Mesenchymal stem cell (in vitro differentiated cells and primary cell): ENCODE measurements around the gene OR9Q1.

Source experiments
- DNase-seq: peaks from one replicate; pipeline ENCODE4 v3.0.0-alpha.2; 2013
- H2AFZ ChIP-seq: one replicate; pipeline ENCODE4 v1.6.1; 2013; ENCODE audit warnings: low read depth, mild to moderate bottlenecking, control low read depth, inconsistent platforms, low read length, moderate library complexity
- H2AK5ac ChIP-seq: 2 replicates; pipeline ENCODE4 v1.6.1; 2013; ENCODE audit warnings: low read length, moderate library complexity, mild to moderate bottlenecking, inconsistent platforms; ENCODE audit not compliant: severe bottlenecking
- H2BK120ac ChIP-seq: one replicate; pipeline ENCODE4 v1.6.1; 2013; ENCODE audit warnings: low read depth, mild to moderate bottlenecking, inconsistent platforms, low read length, moderate library complexity
- H2BK12ac ChIP-seq, 2 experiments: one replicate each; pipeline ENCODE4 v1.6.1; 2013; ENCODE audit warnings: inconsistent platforms in 2 of 2, low read length in 2 of 2, mild to moderate bottlenecking in 2 of 2, moderate library complexity in 2 of 2, control low read depth in 1 of 2
- H2BK15ac ChIP-seq: one replicate; pipeline ENCODE4 v1.6.1; 2013; ENCODE audit warnings: mild to moderate bottlenecking, low read depth, inconsistent platforms; ENCODE audit not compliant: poor library complexity, severe bottlenecking
- H2BK5ac ChIP-seq: 2 replicates; pipeline ENCODE4 v1.6.1; 2013; ENCODE audit warnings: low read depth, mild to moderate bottlenecking, low read length, control low read depth, inconsistent platforms; ENCODE audit not compliant: poor library complexity, severe bottlenecking
- H3K14ac ChIP-seq, 2 experiments: one replicate each; pipeline ENCODE4 v1.6.1; 2013; ENCODE audit warnings: inconsistent platforms in 2 of 2, low read length in 2 of 2, control low read depth in 1 of 2, mild to moderate bottlenecking in 1 of 2, moderate library complexity in 1 of 2
- H3K18ac ChIP-seq, 2 experiments: one replicate each; pipeline ENCODE4 v1.6.1; 2013; ENCODE audit warnings: inconsistent platforms in 2 of 2, low read length in 2 of 2, control low read depth in 1 of 2, low read depth in 1 of 2, mild to moderate bottlenecking in 1 of 2
- H3K23ac ChIP-seq, 2 experiments: one replicate each; pipeline ENCODE4 v1.6.1; 2013; ENCODE audit warnings: inconsistent platforms in 2 of 2, low read length in 2 of 2, mild to moderate bottlenecking in 2 of 2, moderate library complexity in 2 of 2, control low read depth in 1 of 2
- H3K27ac ChIP-seq: 2 replicates; pipeline ENCODE4 v1.5.1; 2013; ENCODE audit warnings: mild to moderate bottlenecking, moderate library complexity, low read length, control low read depth, inconsistent platforms; ENCODE audit not compliant: poor library complexity, severe bottlenecking
- H3K27me3 ChIP-seq, 2 experiments: 2 replicates each; pipeline versions ENCODE4 v1.6.1 to v1.7.0; 2013; ENCODE audit warnings: low read length in 2 of 2, mild to moderate bottlenecking in 2 of 2, moderate library complexity in 2 of 2, control low read depth in 1 of 2, inconsistent platforms in 1 of 2; ENCODE audit not compliant: control insufficient read depth in 1 of 2, insufficient read depth in 1 of 2
- H3K36me3 ChIP-seq, 2 experiments: 2 replicates each; pipeline versions ENCODE4 v1.6.1 to v1.7.0; 2013; ENCODE audit warnings: low read length in 2 of 2, control low read depth in 1 of 2, inconsistent platforms in 1 of 2, low read depth in 1 of 2, mild to moderate bottlenecking in 1 of 2; ENCODE audit not compliant: insufficient read depth in 2 of 2, control insufficient read depth in 1 of 2
- H3K4ac ChIP-seq, 2 experiments: one replicate each; pipeline ENCODE4 v1.6.1; 2013; ENCODE audit warnings: inconsistent platforms in 2 of 2, low read length in 2 of 2, mild to moderate bottlenecking in 2 of 2, moderate library complexity in 2 of 2, control low read depth in 1 of 2, low read depth in 1 of 2
- H3K4me1 ChIP-seq: 2 replicates; pipeline ENCODE4 v1.6.1; 2013; ENCODE audit warnings: low read depth, low read length, control low read depth; ENCODE audit not compliant: control insufficient read depth, insufficient read depth
- H3K4me2 ChIP-seq: 2 replicates; pipeline ENCODE4 v1.6.1; 2013; ENCODE audit warnings: low read length, mild to moderate bottlenecking, inconsistent platforms; ENCODE audit not compliant: poor library complexity, severe bottlenecking
- H3K4me3 ChIP-seq, 2 experiments: 2 replicates each; pipeline versions ENCODE4 v1.5.1 to v1.7.0; 2013; ENCODE audit warnings: low read length in 2 of 2, mild to moderate bottlenecking in 2 of 2, control low read depth in 1 of 2, low read depth in 1 of 2; ENCODE audit not compliant: insufficient read depth in 1 of 2
- H3K79me1 ChIP-seq: replicated peaks from 2 replicates; pipeline ENCODE4 v1.6.1; 2013; ENCODE audit warnings: mild to moderate bottlenecking, control low read depth, low read length, inconsistent platforms; ENCODE audit not compliant: poor library complexity, severe bottlenecking
- H3K9ac ChIP-seq: 2 replicates; pipeline ENCODE4 v1.7.0; 2013; ENCODE audit warnings: mild to moderate bottlenecking, low read length, moderate library complexity
- H3K9me3 ChIP-seq: 2 replicates; pipeline ENCODE4 v1.7.0; 2013; ENCODE audit warnings: mild to moderate bottlenecking, low read length; ENCODE audit not compliant: control insufficient read depth
- H4K8ac ChIP-seq: one replicate; pipeline ENCODE4 v1.6.1; 2013; ENCODE audit warnings: inconsistent platforms, mild to moderate bottlenecking, low read length, moderate library complexity
- H4K91ac ChIP-seq: one replicate; pipeline ENCODE4 v1.6.1; 2013; ENCODE audit warnings: mild to moderate bottlenecking, low read length, inconsistent platforms
- WGBS: methylation state at CpG from one replicate; pipeline ENCODE4 v1.1.7; 2013; ENCODE audit warnings: mixed read lengths; 5-methylcytosine and 5-hydroxymethylcytosine counted together

The OR9Q1 gene

DNA sequence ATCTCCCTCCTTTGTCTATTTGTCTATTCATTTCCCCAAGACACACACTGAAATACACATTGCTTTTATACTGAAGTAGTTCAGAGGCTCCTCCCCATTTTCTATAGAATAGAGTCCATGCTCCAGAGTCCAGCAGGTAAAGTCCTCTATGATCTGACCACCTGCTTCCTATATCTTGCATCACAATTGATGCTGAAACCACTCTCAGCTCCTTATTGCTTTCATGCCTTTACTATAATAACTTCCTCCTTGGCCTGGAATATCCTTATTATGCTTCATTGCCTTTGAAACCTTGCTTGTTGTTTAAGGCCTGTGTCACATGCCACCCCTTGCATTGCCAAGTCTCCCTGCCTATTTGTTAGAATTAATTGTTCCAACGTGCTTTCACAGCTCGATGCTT is 19.7 kb downstream of the OR9Q1 start:
- DNase-seq: no peak
- no peak overlapping the region for H3K4me2 ChIP-seq
- no peaks in the 10 kb centered on the region for H3K9me3 ChIP-seq
- H2BK15ac ChIP-seq: no peak overlapping the region
- no peaks in the 10 kb centered on the region for H3K79me1 ChIP-seq
- no peak overlapping the region for H3K4me3 ChIP-seq
- peaks cover 2% of the 10 kb centered on the region for H3K4me1 ChIP-seq
- no CpG with 5 or more reads among the region's 2 CpGs for WGBS
- no peak overlapping the region for H3K18ac ChIP-seq
- H2BK5ac ChIP-seq: no peak overlapping the region
- no peak overlapping the region for H2BK120ac ChIP-seq
- no peak overlapping the region for H3K14ac ChIP-seq
- no peak overlapping the region for H2AK5ac ChIP-seq
- H2BK12ac ChIP-seq: no peak overlapping the region
- H3K4ac ChIP-seq: no peak overlapping the region
- H4K91ac ChIP-seq: no peak overlapping the region
- H4K8ac ChIP-seq: no peak overlapping the region
- no peak overlapping the region for H3K9ac ChIP-seq
- H3K36me3 ChIP-seq: no peaks in the 10 kb centered on the region
- H2AFZ ChIP-seq: no peak overlapping the region
- no peaks in the 10 kb centered on the region for H3K27me3 ChIP-seq
- no peak overlapping the region for H3K23ac ChIP-seq
- no peak overlapping the region for H3K27ac ChIP-seq

GRCh38 chr11:58046231-58046630 is 22.6 kb downstream of the OR9Q1 start:
- H3K14ac ChIP-seq: no peak overlapping the region
- no peak for DNase-seq
- no peak overlapping the region for H2AFZ ChIP-seq
- H3K4me1 ChIP-seq: peaks cover under 1% of the 10 kb centered on the region
- no peaks in the 10 kb centered on the region for H3K79me1 ChIP-seq
- no peak overlapping the region for H4K8ac ChIP-seq
- H3K23ac ChIP-seq: no peak overlapping the region
- no peak overlapping the region for H2AK5ac ChIP-seq
- H3K4ac ChIP-seq: no peak overlapping the region
- no peak overlapping the region for H4K91ac ChIP-seq
- no peak overlapping the region for H2BK5ac ChIP-seq
- no peak overlapping the region for H3K4me2 ChIP-seq
- H3K9me3 ChIP-seq: no peaks in the 10 kb centered on the region
- H3K36me3 ChIP-seq: no peaks in the 10 kb centered on the region
- H3K27me3 ChIP-seq: no peaks in the 10 kb centered on the region
- no peak overlapping the region for H2BK120ac ChIP-seq
- H2BK12ac ChIP-seq: no peak overlapping the region
- H3K27ac ChIP-seq: no peak overlapping the region
- H3K18ac ChIP-seq: no peak overlapping the region
- WGBS: 56% methylated on average over 1 of the region's 3 CpGs
- H2BK15ac ChIP-seq: no peak overlapping the region
- H3K9ac ChIP-seq: no peak overlapping the region
- H3K4me3 ChIP-seq: no peak overlapping the region

DNA sequence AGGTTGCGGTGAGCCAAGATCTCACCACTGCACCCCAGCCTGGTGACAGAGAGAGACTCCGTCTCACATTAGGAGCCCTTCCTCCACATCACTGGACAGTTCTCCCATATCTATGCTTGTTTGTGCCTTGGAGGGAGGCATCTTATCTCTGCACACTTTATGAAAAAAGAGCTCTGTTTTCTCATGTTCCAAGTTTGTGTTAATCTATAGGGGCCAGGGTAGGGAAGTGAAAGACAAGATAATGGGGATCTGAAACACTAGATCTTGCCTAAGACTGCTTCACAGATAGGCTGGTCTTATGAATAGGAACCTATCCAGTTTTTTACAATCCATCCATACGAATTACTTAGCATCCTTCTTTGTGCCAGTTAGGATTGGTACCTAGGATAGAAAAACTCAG is 24.1 kb downstream of the OR9Q1 start:
- no peak overlapping the region for H3K4ac ChIP-seq
- H2BK5ac ChIP-seq: no peak overlapping the region
- no peak overlapping the region for H3K18ac ChIP-seq
- H3K27ac ChIP-seq: no peak overlapping the region
- no peak overlapping the region for H3K14ac ChIP-seq
- 100% methylated on average over 1 of the region's 3 CpGs for WGBS
- H3K27me3 ChIP-seq: no peaks in the 10 kb centered on the region
- no peak for DNase-seq
- no peak overlapping the region for H3K9ac ChIP-seq
- no peak overlapping the region for H2AFZ ChIP-seq
- H2AK5ac ChIP-seq: no peak overlapping the region
- H3K36me3 ChIP-seq: no peaks in the 10 kb centered on the region
- no peak overlapping the region for H2BK12ac ChIP-seq
- H3K23ac ChIP-seq: no peak overlapping the region
- H2BK120ac ChIP-seq: no peak overlapping the region
- H3K79me1 ChIP-seq: no peaks in the 10 kb centered on the region
- no peak overlapping the region for H3K4me3 ChIP-seq
- no peak overlapping the region for H4K91ac ChIP-seq
- no peak overlapping the region for H4K8ac ChIP-seq
- no peak overlapping the region for H2BK15ac ChIP-seq
- no peak overlapping the region for H3K4me2 ChIP-seq
- no peaks in the 10 kb centered on the region for H3K4me1 ChIP-seq
- H3K9me3 ChIP-seq: no peaks in the 10 kb centered on the region

- Histone ChIP-seq H2BK120ac (no peak overlapping the region), H3K4me3 (no peak overlapping the region), H3K14ac (no peak overlapping the region), H3K27me3 (no peaks in the 10 kb centered on the region), H3K9me3 (no peaks in the 10 kb centered on the region), H3K9ac (no peak overlapping the region), H3K27ac (no peak overlapping the region), H3K4me2 (no peak overlapping the region), H4K91ac (no peak overlapping the region), H3K4me1 (peaks cover 17% of the 10 kb centered on the region), H3K79me1 (no peaks in the 10 kb centered on the region), H2AFZ (no peak overlapping the region), H2BK12ac (no peak overlapping the region), H2BK5ac (no peak overlapping the region), H2AK5ac (no peak overlapping the region), H4K8ac (no peak overlapping the region), H3K36me3 (no peaks in the 10 kb centered on the region), H2BK15ac (no peak overlapping the region), H3K23ac (no peak overlapping the region), H3K18ac (no peak overlapping the region), H3K4ac (no peak overlapping the region)
- DNase-seq: no peak
- no CpG with 5 or more reads among the region's 1 CpG for WGBS
Observed at GRCh38 chr11:58055806-58056401, 32.2 kb downstream of the OR9Q1 start.
